ENCODE results near the gene ELMO1.

DNA sequence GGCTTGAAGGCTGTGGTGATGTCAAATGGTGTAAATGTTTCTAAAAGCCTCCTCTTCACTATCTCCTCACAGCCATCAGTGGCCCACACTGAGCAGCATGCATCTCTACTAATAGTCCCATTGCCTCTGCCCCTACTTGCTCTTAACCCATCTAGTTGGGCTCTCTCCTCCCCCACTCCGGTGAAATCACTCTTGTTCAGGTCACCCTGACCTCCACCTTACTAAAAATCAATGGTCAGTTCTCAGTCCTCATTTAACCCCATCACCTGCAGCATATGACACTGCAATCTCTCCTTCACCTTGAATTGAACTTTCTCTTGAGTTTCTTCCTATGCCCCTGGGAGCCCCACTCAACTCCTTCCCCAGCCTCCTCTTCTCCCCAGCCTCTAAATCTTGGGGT lies 369.2 kb downstream of the ELMO1 start:
- TF ChIP-seq, protein P1, sequence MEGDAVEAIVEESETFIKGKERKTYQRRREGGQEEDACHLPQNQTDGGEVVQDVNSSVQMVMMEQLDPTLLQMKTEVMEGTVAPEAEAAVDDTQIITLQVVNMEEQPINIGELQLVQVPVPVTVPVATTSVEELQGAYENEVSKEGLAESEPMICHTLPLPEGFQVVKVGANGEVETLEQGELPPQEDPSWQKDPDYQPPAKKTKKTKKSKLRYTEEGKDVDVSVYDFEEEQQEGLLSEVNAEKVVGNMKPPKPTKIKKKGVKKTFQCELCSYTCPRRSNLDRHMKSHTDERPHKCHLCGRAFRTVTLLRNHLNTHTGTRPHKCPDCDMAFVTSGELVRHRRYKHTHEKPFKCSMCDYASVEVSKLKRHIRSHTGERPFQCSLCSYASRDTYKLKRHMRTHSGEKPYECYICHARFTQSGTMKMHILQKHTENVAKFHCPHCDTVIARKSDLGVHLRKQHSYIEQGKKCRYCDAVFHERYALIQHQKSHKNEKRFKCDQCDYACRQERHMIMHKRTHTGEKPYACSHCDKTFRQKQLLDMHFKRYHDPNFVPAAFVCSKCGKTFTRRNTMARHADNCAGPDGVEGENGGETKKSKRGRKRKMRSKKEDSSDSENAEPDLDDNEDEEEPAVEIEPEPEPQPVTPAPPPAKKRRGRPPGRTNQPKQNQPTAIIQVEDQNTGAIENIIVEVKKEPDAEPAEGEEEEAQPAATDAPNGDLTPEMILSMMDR (IDR thresholded peaks at IDR 0.05), result no peak
- TF ChIP-seq POLR2AphosphoS5 (IDR thresholded peaks at IDR 0.05), result no peak
